Endothelial cell (in vitro differentiated cells): ENCODE results near the gene RAB6C. TPM values are rescaled to one million over a fixed set of nuclear protein-coding genes. Genes with fewer than 3 reads are reported as not detected.
"Not testable (repeated sequence)": the region's sequence is repeated elsewhere in the genome, so short reads cannot be mapped to it uniquely, and the experiment has no call there.

Source experiments
- DNase-seq: peaks from one replicate; pipeline ENCODE4 v3.0.0; 2021; ENCODE audit warnings: low spot score
- H3K27ac Mint-ChIP-seq: one replicate; pipeline ENCODE4 v1.8.0; 2021; ENCODE audit warnings: mixed read lengths, inconsistent platforms; ENCODE audit not compliant: unreplicated experiment
- H3K27me3 Mint-ChIP-seq: one replicate; pipeline ENCODE4 v1.8.0; 2021; ENCODE audit warnings: mild to moderate bottlenecking, moderate library complexity, mixed read lengths, inconsistent platforms; ENCODE audit not compliant: unreplicated experiment
- H3K36me3 Mint-ChIP-seq: one replicate; pipeline ENCODE4 v1.8.0; 2021; ENCODE audit warnings: mild to moderate bottlenecking, low read depth, mixed read lengths, inconsistent platforms; ENCODE audit not compliant: unreplicated experiment
- H3K4me1 Mint-ChIP-seq: one replicate; pipeline ENCODE4 v1.8.0; 2021; ENCODE audit warnings: mild to moderate bottlenecking, mixed read lengths, inconsistent platforms; ENCODE audit not compliant: unreplicated experiment
- H3K4me3 Mint-ChIP-seq: one replicate; pipeline ENCODE4 v1.8.0; 2021; ENCODE audit warnings: mild to moderate bottlenecking, mixed read lengths, inconsistent platforms; ENCODE audit not compliant: unreplicated experiment
- H3K9me3 Mint-ChIP-seq: one replicate; pipeline ENCODE4 v1.8.0; 2021; ENCODE audit warnings: mixed read lengths, inconsistent platforms; ENCODE audit not compliant: unreplicated experiment
- total RNA-seq: library from RNA; stranded (reverse); fragmentation: NEBNext Ultra II Directional; extraction: Animal tissue kit (Norgen Biotek cat#: 25700); gene quantifications from one replicate; pipeline ENCODE4 v1.2.1, GENCODE V29; 2021; ENCODE audit not compliant: unreplicated experiment
- TF ChIP-seq, protein P1 (sequence below): fragments of 200-600 bp; sonication (generic); IDR thresholded peaks from one replicate; pipeline ENCODE4 v1.5.0; 2021; ENCODE audit warnings: antibody characterized with exemption; ENCODE audit not compliant: unreplicated experiment

The RAB6C gene
- total RNA-seq, 1 donor from 2014 or later = 1.4 TPM

DNA sequence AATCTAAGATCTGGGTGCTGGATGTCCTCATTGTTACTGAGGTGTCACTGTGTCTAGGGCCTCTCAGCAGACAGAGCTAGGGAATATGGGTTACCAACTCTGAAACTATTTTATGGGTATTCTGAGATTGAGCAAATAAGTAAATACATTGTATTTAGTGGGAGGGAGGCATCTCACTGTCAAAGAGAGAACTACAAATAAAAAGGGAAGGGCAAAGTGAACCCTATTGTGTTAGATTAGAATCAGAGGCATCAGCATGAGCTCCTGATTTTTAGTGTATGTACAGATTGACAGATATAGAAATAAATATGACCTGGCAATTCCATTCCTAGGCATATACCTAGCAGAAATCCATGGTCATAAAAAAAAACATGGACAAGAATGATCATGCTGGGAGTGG, 33.9 kb upstream of the RAB6C start:
- H3K27me3 Mint-ChIP-seq = no peaks in the 10 kb centered on the region
- H3K4me3 Mint-ChIP-seq = no peak overlapping the region
- TF ChIP-seq, protein P1, sequence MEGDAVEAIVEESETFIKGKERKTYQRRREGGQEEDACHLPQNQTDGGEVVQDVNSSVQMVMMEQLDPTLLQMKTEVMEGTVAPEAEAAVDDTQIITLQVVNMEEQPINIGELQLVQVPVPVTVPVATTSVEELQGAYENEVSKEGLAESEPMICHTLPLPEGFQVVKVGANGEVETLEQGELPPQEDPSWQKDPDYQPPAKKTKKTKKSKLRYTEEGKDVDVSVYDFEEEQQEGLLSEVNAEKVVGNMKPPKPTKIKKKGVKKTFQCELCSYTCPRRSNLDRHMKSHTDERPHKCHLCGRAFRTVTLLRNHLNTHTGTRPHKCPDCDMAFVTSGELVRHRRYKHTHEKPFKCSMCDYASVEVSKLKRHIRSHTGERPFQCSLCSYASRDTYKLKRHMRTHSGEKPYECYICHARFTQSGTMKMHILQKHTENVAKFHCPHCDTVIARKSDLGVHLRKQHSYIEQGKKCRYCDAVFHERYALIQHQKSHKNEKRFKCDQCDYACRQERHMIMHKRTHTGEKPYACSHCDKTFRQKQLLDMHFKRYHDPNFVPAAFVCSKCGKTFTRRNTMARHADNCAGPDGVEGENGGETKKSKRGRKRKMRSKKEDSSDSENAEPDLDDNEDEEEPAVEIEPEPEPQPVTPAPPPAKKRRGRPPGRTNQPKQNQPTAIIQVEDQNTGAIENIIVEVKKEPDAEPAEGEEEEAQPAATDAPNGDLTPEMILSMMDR = no peak
- H3K4me1 Mint-ChIP-seq = no peaks in the 10 kb centered on the region
- no peaks in the 10 kb centered on the region for H3K9me3 Mint-ChIP-seq
- H3K27ac Mint-ChIP-seq = no peak overlapping the region
- DNase-seq = no peak
- H3K36me3 Mint-ChIP-seq = no peaks in the 10 kb centered on the region

DNA sequence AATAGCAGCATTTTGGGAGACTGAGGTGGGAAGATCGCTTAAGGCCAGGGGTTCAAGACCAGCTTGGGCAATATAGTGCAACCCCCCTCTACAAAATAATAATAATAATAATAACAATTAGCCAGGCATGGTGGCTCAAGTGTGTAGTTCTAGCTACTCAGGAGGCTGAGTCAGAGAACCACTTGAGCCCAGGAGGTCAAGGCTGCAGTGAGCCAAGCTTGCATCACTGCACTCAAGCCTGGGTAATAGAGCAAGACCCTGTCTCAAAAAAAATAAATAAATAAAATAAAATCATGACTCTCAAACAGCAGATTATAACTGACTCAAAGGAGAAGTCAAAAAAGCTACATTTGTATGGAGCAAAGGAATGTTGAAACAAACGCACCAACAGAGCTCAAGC, 31.8 kb upstream of the RAB6C start:
- not testable (repeated sequence) for DNase-seq, H3K27me3 Mint-ChIP-seq, H3K9me3 Mint-ChIP-seq, H3K27ac Mint-ChIP-seq, H3K4me3 Mint-ChIP-seq, H3K4me1 Mint-ChIP-seq, H3K36me3 Mint-ChIP-seq

GRCh38 chr2:129956171-129956570, 23.3 kb upstream of the RAB6C start:
- H3K27ac Mint-ChIP-seq, H3K9me3 Mint-ChIP-seq, DNase-seq, H3K36me3 Mint-ChIP-seq, H3K4me3 Mint-ChIP-seq, H3K27me3 Mint-ChIP-seq, H3K4me1 Mint-ChIP-seq: not testable (repeated sequence)

DNA sequence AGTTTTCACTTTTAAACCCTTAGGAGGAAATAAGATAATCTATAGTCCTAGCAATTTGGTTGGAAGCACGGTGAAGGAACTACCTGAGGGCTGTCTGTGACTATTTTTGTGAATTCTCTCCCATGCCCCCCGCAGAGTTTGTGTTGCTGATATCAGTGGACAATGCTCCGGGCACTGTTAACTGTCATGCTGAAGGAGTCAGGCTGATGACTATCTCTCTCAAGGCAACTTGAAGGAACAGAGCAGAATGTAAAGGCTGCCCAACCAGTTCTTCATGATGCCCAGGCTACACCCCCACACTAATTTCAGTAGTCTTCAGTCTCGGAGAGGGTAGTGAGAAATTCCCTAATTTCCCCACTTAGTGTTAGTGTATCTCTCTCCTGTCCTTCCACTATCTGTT, 21.6 kb upstream of the RAB6C start:
- H3K9me3 Mint-ChIP-seq = no peaks in the 10 kb centered on the region
- H3K36me3 Mint-ChIP-seq = no peaks in the 10 kb centered on the region
- H3K4me1 Mint-ChIP-seq = peaks cover 4% of the 10 kb centered on the region
- no peak for DNase-seq
- TF ChIP-seq, protein P1 = no peak
- H3K27me3 Mint-ChIP-seq = no peaks in the 10 kb centered on the region
- H3K27ac Mint-ChIP-seq = no peak overlapping the region
- H3K4me3 Mint-ChIP-seq = no peak overlapping the region

DNA sequence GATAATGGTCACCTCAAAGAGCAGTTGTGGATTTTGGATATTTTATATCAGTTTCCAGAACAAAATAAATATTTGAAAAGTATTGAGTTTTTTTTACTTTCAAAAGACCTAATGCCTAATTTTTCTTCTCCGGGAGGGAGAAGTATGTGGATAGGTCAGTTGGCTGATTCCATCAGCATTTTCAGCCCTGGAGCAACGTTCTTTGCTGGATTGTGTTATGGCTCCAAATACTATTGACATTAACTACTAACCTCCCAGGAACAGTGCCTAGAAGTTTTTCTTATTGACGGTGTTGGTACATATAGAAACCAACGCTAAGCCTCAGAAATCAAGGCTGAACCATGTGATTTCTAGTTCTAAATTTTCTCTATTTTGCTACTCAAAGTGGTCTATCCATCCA, 20.7 kb upstream of the RAB6C start:
- H3K9me3 Mint-ChIP-seq, H3K27ac Mint-ChIP-seq, H3K4me1 Mint-ChIP-seq, H3K4me3 Mint-ChIP-seq, DNase-seq, H3K36me3 Mint-ChIP-seq, H3K27me3 Mint-ChIP-seq: not testable (repeated sequence)

DNA sequence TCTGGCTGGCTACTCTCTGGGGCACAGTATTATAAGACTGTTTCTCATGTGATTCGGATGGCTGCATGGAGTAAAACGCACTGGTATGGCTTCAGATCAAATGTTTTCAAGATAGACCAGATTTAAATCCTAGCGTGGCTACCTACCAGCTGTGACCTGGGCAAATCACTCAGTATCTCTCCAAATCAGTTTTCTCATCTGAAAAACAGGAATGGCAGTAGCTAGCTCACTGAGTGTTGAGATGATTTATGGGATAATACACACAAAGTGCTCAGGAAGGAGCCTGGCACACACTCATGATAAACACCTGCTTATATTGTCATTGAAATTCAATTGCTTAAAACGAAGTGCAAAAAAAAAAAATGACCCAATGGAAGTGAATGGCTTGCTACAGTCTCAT, 10.9 kb upstream of the RAB6C start:
- not testable (repeated sequence) for H3K9me3 Mint-ChIP-seq, H3K4me3 Mint-ChIP-seq, DNase-seq, H3K27me3 Mint-ChIP-seq, H3K36me3 Mint-ChIP-seq, H3K4me1 Mint-ChIP-seq, H3K27ac Mint-ChIP-seq

DNA sequence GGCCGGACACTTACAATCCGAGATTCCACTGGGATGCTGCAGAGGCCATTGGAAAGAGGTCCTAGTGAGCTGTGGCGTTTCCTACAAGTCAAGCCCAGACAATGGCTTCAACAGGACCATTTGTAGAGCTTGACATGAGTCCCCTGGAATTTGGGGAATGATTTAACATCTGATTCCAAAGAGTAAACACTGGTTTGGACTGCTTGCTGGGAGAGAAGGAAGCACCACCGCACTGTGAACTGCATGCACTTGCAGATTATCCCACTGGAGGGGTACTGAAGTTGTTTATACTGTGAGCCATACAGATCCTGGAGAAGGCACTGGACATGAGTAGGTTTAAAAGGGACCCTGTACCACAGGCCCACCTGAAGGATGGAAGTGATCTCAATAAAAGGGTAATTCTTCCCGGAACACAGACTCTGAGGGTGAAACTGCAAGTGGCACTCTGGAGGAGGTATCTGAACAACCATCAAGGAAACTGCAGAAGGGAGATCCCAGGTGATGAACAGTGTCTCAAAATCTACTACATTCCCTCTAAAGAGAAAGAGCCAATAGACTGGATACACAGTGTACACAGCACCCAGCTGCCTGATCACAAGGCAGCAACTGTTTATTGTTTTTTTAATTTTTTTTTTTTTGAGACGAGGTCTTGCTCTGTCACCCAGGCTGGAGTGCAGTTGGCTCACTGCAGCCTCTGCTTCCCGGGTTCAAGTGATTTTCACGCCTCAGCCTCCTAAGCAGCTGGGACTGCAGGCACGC, 4.3 kb upstream of the RAB6C start:
- no peaks in the 10 kb centered on the region for H3K36me3 Mint-ChIP-seq
- H3K9me3 Mint-ChIP-seq = no peaks in the 10 kb centered on the region
- H3K4me3 Mint-ChIP-seq = no peak overlapping the region
- no peak for DNase-seq
- no peaks in the 10 kb centered on the region for H3K27me3 Mint-ChIP-seq
- H3K27ac Mint-ChIP-seq = no peak overlapping the region
- TF ChIP-seq, protein P1 = no peak
- peaks cover under 1% of the 10 kb centered on the region for H3K4me1 Mint-ChIP-seq

DNA sequence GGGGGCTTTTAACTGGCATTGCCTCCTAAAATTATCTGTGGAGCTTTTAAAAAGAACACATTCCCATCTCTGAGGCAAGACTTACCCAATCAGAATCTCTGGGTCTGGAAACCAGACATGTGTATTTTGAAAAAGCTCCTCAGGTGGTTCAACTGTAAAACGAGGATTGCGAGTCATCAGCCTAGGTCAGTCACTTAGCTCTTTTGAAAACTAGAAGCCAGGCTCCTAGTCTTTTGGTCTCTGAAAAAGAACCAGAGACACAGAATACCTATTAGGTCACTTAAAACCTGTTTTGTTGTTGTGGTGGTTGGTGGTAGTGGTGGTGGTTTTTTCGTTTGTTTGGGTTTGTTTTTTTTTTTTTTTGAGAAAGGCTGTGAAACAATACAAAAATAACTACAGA, 2.5 kb upstream of the RAB6C start:
- H3K9me3 Mint-ChIP-seq, H3K27me3 Mint-ChIP-seq, H3K36me3 Mint-ChIP-seq, H3K27ac Mint-ChIP-seq, H3K4me1 Mint-ChIP-seq, H3K4me3 Mint-ChIP-seq, DNase-seq: not testable (repeated sequence)
